Femur (tissue), 1 donor: Measurements from ENCODE around the gene ZNF345.

Experiments
- DNase-seq: peaks from one replicate; pipeline ENCODE4 v3.0.0-alpha.2; 2017

Gene ZNF345

GRCh38 chr19:36850559-36851442 is at the start of gene ZNF345:
TSS of gene ZNF345 (plus strand) at chr19:36850876. CDS start at chr19:36876831, 25,955 bp downstream.
- DNase-seq, result peak; percentile 95

- DNase-seq, result no peak
Observed at GRCh38 chr19:36805364-36805763, 45.3 kb upstream of the ZNF345 start.

GRCh38 chr19:36807029-36807428 is 43.6 kb upstream of the ZNF345 start:
- no peak for DNase-seq

GRCh38 chr19:36819130-36819630 is 31.5 kb upstream of the ZNF345 start:
- DNase-seq, result no peak

GRCh38 chr19:36821758-36822157 is 28.9 kb upstream of the ZNF345 start:
- DNase-seq, result no peak

- no peak for DNase-seq
Observed at GRCh38 chr19:36833430-36833829, 17.2 kb upstream of the ZNF345 start.

GRCh38 chr19:36837176-36837905 is 13.3 kb upstream of the ZNF345 start:
- DNase-seq, result no peak

- DNase-seq, result peak; percentile 94
Observed at GRCh38 chr19:36837906-36838783, 12.5 kb upstream of the ZNF345 start, which contains the start of gene ZNF790. TSS of gene ZNF790 (minus strand) at chr19:36838387. CDS start at chr19:36825619, 12,768 bp downstream.

- DNase-seq, result no peak
Observed at GRCh38 chr19:36838784-36839324, 11.8 kb upstream of the ZNF345 start.

- DNase-seq, result no peak
Observed at GRCh38 chr19:36847968-36848367, 2.7 kb upstream of the ZNF345 start.

- peak; percentile 95 for DNase-seq
Observed at GRCh38 chr19:36849701-36850558, 746 bp upstream of the ZNF345 start.

- DNase-seq, result no peak
Observed at GRCh38 chr19:36851898-36852297, 1.2 kb downstream of the ZNF345 start.

GRCh38 chr19:36876993-36877938 is 26.6 kb downstream of the ZNF345 start:
- no peak for DNase-seq

GRCh38 chr19:36891768-36892357 is 41.2 kb downstream of the ZNF345 start:
- DNase-seq, result no peak

GRCh38 chr19:36894849-36895383 is 44.2 kb downstream of the ZNF345 start:
- DNase-seq, result no peak

GRCh38 chr19:36898422-36898821 is 47.7 kb downstream of the ZNF345 start:
- no peak for DNase-seq

- peak; percentile 95 for DNase-seq
Observed at GRCh38 chr19:36915992-36916830, 65.5 kb downstream of the ZNF345 start, which contains the start of the genes ZNF568 and ZNF829. TSS of gene ZNF568 (plus strand) at chr19:36916332. CDS start at chr19:36922771, 6,439 bp downstream. TSS of gene ZNF829 (minus strand) at chr19:36916291. CDS start at chr19:36915167, 1,124 bp downstream.

GRCh38 chr19:36916991-36917390 is 66.3 kb downstream of the ZNF345 start:
- peak; percentile 38 for DNase-seq
